Measurements from ENCODE around the gene LSM2. TPM values are rescaled to one million over a fixed set of nuclear protein-coding genes. Genes with fewer than 3 reads are reported as not detected.
A peak's percentile ranks its signal among the peaks of the same experiment; 100 is the strongest.

LSM2 gene
- total and polyA plus RNA-seq, 9 of the 15 experiments (the other 6 are each of a cell fraction or from before 2014, with no cell fraction given), result 154 to 407 (median 223) TPM

DNA sequence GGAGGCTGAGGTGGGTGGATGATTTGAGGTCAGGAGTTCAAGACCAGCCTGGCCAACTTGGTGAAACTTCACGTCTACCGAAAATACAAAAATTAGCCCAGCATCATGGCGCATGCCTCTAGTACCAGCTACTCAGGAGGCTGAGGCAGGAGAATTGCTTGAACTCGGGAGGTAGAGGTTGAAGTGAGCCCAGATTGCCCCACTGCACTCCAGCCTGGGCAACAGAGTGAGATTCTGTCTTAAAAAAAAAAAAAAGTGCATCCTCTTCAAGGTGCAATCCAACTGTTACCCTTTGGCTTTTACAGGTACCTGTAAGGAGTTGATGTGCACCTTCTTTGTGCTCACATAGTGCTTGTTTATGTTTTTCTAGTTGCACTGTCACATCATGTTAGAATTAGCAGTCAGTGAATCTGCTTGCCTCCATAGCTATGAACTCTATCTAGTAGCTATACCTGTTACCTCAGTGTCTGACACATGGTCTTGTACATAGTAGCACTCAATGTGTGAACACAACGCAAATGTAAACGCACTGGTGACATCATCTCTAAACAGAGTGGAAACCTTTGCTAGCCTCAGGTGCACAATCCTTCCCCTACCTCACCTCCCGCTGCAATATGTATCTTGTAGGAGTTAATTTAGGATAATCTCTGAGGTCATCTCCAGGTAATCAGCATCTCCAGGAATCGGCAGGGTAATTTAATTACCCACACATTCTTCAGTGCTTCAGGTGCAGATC, 57.3 kb downstream of the LSM2 start (continued):
- TF ChIP-seq, protein P1, sequence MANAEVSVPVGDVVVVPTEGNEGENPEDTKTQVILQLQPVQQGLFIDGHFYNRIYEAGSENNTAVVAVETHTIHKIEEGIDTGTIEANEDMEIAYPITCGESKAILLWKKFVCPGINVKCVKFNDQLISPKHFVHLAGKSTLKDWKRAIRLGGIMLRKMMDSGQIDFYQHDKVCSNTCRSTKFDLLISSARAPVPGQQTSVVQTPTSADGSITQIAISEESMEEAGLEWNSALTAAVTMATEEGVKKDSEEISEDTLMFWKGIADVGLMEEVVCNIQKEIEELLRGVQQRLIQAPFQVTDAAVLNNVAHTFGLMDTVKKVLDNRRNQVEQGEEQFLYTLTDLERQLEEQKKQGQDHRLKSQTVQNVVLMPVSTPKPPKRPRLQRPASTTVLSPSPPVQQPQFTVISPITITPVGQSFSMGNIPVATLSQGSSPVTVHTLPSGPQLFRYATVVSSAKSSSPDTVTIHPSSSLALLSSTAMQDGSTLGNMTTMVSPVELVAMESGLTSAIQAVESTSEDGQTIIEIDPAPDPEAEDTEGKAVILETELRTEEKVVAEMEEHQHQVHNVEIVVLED (CRISPR knock-in tag; IDR thresholded peaks at IDR 0.05), result no peak
- TF ChIP-seq HNRNPLL (IDR thresholded peaks at IDR 0.05; ENCODE audit: low read depth, low read length, poor library complexity, severe bottlenecking), result no peak
- TF ChIP-seq CTBP1 (IDR thresholded peaks at IDR 0.05; ENCODE audit: borderline replicate concordance), result 0 out of 2 replicates have a peak, but pooled peaks have one; percentile 26
- peak; percentile 65 for TF ChIP-seq ZEB2 (IDR thresholded peaks at IDR 0.05)
- TF ChIP-seq SETDB1 (IDR thresholded peaks at IDR 0.05; ENCODE audit: low read length), result no peak
- no peak for TF ChIP-seq KDM4B (IDR thresholded peaks at IDR 0.05; ENCODE audit: borderline replicate concordance in 2 of 2, low read depth in 1 of 2)
- no peak for TF ChIP-seq ZNF717 (CRISPR knock-in tag; IDR thresholded peaks at IDR 0.05)
- no peak for TF ChIP-seq ZNF212 (CRISPR knock-in tag; IDR thresholded peaks at IDR 0.05)
- TF ChIP-seq, protein P2, sequence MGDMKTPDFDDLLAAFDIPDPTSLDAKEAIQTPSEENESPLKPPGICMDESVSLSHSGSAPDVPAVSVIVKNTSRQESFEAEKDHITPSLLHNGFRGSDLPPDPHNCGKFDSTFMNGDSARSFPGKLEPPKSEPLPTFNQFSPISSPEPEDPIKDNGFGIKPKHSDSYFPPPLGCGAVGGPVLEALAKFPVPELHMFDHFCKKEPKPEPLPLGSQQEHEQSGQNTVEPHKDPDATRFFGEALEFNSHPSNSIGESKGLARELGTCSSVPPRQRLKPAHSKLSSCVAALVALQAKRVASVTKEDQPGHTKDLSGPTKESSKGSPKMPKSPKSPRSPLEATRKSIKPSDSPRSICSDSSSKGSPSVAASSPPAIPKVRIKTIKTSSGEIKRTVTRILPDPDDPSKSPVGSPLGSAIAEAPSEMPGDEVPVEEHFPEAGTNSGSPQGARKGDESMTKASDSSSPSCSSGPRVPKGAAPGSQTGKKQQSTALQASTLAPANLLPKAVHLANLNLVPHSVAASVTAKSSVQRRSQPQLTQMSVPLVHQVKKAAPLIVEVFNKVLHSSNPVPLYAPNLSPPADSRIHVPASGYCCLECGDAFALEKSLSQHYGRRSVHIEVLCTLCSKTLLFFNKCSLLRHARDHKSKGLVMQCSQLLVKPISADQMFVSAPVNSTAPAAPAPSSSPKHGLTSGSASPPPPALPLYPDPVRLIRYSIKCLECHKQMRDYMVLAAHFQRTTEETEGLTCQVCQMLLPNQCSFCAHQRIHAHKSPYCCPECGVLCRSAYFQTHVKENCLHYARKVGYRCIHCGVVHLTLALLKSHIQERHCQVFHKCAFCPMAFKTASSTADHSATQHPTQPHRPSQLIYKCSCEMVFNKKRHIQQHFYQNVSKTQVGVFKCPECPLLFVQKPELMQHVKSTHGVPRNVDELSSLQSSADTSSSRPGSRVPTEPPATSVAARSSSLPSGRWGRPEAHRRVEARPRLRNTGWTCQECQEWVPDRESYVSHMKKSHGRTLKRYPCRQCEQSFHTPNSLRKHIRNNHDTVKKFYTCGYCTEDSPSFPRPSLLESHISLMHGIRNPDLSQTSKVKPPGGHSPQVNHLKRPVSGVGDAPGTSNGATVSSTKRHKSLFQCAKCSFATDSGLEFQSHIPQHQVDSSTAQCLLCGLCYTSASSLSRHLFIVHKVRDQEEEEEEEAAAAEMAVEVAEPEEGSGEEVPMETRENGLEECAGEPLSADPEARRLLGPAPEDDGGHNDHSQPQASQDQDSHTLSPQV (IDR thresholded peaks at IDR 0.05), result no peak
- TF ChIP-seq, protein P3, sequence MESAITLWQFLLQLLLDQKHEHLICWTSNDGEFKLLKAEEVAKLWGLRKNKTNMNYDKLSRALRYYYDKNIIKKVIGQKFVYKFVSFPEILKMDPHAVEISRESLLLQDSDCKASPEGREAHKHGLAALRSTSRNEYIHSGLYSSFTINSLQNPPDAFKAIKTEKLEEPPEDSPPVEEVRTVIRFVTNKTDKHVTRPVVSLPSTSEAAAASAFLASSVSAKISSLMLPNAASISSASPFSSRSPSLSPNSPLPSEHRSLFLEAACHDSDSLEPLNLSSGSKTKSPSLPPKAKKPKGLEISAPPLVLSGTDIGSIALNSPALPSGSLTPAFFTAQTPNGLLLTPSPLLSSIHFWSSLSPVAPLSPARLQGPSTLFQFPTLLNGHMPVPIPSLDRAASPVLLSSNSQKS (CRISPR knock-in tag; IDR thresholded peaks at IDR 0.05), result no peak
- no peak for TF ChIP-seq CBX5 (IDR thresholded peaks at IDR 0.05; ENCODE audit: borderline replicate concordance, low read depth)
- TF ChIP-seq, protein P4, sequence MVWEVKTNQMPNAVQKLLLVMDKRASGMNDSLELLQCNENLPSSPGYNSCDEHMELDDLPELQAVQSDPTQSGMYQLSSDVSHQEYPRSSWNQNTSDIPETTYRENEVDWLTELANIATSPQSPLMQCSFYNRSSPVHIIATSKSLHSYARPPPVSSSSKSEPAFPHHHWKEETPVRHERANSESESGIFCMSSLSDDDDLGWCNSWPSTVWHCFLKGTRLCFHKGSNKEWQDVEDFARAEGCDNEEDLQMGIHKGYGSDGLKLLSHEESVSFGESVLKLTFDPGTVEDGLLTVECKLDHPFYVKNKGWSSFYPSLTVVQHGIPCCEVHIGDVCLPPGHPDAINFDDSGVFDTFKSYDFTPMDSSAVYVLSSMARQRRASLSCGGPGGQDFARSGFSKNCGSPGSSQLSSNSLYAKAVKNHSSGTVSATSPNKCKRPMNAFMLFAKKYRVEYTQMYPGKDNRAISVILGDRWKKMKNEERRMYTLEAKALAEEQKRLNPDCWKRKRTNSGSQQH (CRISPR knock-in tag; IDR thresholded peaks at IDR 0.05), result no peak
- TF ChIP-seq GTF2F1 (IDR thresholded peaks at IDR 0.05; ENCODE audit: low read depth, low read length), result no peak
- TF ChIP-seq NUFIP1 (IDR thresholded peaks at IDR 0.05; ENCODE audit: partially characterized antibody), result no peak
- TF ChIP-seq HNRNPH1 (optimal IDR thresholded peaks at IDR 0.05; ENCODE audit: low read depth, low read length), result no peak
- TF ChIP-seq MCM2 (IDR thresholded peaks at IDR 0.05; ENCODE audit: low read depth), result no peak
- no peak for TF ChIP-seq ZFPM2 (CRISPR knock-in tag; IDR thresholded peaks at IDR 0.05)
- TF ChIP-seq, protein P5, sequence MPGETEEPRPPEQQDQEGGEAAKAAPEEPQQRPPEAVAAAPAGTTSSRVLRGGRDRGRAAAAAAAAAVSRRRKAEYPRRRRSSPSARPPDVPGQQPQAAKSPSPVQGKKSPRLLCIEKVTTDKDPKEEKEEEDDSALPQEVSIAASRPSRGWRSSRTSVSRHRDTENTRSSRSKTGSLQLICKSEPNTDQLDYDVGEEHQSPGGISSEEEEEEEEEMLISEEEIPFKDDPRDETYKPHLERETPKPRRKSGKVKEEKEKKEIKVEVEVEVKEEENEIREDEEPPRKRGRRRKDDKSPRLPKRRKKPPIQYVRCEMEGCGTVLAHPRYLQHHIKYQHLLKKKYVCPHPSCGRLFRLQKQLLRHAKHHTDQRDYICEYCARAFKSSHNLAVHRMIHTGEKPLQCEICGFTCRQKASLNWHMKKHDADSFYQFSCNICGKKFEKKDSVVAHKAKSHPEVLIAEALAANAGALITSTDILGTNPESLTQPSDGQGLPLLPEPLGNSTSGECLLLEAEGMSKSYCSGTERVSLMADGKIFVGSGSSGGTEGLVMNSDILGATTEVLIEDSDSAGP (CRISPR knock-in tag; IDR thresholded peaks at IDR 0.05), result 0 out of 2 replicates have a peak, but pooled peaks have one; percentile 14
